Effector memory CD4-positive, alpha-beta T cell (primary cell): ENCODE results near the gene TOMM40.
"Not testable (repeated sequence)": the region's sequence is repeated elsewhere in the genome, so short reads cannot be mapped to it uniquely, and the experiment has no call there.

Source experiments
- DNase-seq, 3 donors: peaks; one replicate each; pipeline ENCODE4 v3.0.0-alpha.2; 2020
- H3K27ac ChIP-seq: 2 replicates; pipeline ENCODE4 v1.7.0; 2013; ENCODE audit warnings: mild to moderate bottlenecking, low read length, moderate library complexity; ENCODE audit not compliant: insufficient read depth, poor library complexity, severe bottlenecking
- H3K27me3 ChIP-seq: replicated peaks from 2 replicates; pipeline ENCODE4 v1.7.0; 2013; ENCODE audit warnings: mild to moderate bottlenecking, low read length; ENCODE audit not compliant: insufficient read depth, control insufficient read depth, poor library complexity, severe bottlenecking
- H3K36me3 ChIP-seq: 2 replicates; pipeline ENCODE4 v1.7.0; 2013; ENCODE audit warnings: mild to moderate bottlenecking, low read length, moderate library complexity; ENCODE audit not compliant: control insufficient read depth, insufficient read depth
- H3K4me1 ChIP-seq: 2 replicates; pipeline ENCODE4 v1.7.0; 2013; ENCODE audit warnings: low read length, mild to moderate bottlenecking; ENCODE audit not compliant: control insufficient read depth, insufficient read depth, poor library complexity, severe bottlenecking
- H3K4me3 ChIP-seq: 2 replicates; pipeline ENCODE4 v1.7.0; 2013; ENCODE audit warnings: low read length, low read depth, mild to moderate bottlenecking; ENCODE audit not compliant: insufficient read depth, poor library complexity, severe bottlenecking
- H3K9me3 ChIP-seq: 2 replicates; pipeline ENCODE4 v1.7.0; 2013; ENCODE audit warnings: mild to moderate bottlenecking, low read length, moderate library complexity; ENCODE audit not compliant: control insufficient read depth

Gene TOMM40

DNA sequence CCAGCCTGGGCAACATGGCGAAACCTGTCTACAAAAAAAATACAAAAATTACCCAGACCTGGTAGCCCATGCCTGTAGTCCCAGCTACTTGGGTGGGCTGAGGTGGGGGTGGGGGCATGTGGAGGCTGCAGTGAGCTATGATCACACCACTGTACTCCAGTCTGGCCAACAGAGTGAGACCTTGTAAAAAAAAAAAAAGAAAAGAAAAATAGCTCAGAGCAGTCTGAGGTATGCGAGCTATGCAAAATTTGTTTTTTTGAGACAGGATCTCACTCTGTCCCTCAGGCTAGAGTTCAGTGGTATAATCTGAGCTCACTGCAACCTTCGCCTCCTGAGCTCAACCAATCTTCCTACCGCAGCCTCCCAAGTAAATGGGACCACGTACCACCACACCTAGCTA is 7.1 kb upstream of the TOMM40 start:
- H3K27ac ChIP-seq, result no peak overlapping the region
- H3K36me3 ChIP-seq, result no peaks in the 10 kb centered on the region
- DNase-seq, result no peak

DNA sequence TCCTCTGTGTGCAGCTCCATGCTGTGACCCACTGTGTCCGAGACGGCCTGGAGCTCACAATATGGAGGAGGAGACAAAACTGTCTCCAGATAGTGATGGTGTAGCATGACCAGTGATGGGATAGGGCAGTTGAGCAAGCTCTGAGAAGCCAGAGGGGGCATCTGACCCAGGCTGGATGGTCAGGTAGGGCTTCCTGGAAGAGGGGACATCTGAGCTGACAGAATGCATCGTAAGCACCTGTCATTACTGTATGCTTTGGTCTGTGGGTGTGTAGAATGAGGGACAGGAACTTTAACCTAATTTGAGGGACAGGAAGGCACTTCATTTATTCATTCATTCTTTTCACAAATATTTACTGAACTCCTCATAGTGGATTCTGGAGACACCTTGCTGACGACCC is 6.5 kb upstream of the TOMM40 start:
- DNase-seq, result no peak
- H3K36me3 ChIP-seq, result no peaks in the 10 kb centered on the region
- no peaks in the 10 kb centered on the region for H3K27me3 ChIP-seq
- no peak overlapping the region for H3K4me3 ChIP-seq
- peaks cover under 1% of the 10 kb centered on the region for H3K4me1 ChIP-seq
- H3K27ac ChIP-seq, result no peak overlapping the region
- no peaks in the 10 kb centered on the region for H3K9me3 ChIP-seq

More for the DNA sequence above, 7.1 kb upstream of the TOMM40 start:
- Histone ChIP-seq H3K9me3 (no peaks in the 10 kb centered on the region), H3K27me3 (no peaks in the 10 kb centered on the region), H3K4me1 (no peaks in the 10 kb centered on the region), H3K4me3 (no peak overlapping the region)

- Histone ChIP-seq H3K27ac (no peak overlapping the region), H3K4me1 (peaks cover 7% of the 10 kb centered on the region), H3K36me3 (no peaks in the 10 kb centered on the region), H3K27me3 (no peaks in the 10 kb centered on the region), H3K4me3 (no peak overlapping the region), H3K9me3 (no peaks in the 10 kb centered on the region)
- DNase-seq, result no peak
Measured at GRCh38 chr19:44886141-44886540, 4.9 kb upstream of the TOMM40 start.

DNA sequence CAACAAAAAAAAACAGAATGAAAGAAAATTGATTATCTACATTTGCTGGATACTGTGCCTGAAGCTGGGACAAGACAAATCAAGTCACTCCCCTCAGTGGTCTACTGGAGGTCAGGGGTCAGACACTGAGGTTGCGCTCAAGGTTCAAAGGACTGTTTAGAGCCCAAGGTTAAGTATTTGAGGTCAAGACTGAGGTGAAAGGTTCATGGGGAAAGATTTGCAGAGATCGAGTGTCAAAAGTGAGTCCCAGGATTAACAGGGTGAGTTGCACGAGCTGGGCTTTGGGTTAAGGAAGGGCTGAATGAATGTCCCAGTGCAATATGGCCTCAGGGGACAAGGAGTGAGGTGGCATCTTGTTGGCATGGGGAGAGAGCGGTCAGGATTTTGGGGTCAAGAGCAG is 3.4 kb upstream of the TOMM40 start:
- Histone ChIP-seq H3K9me3 (no peaks in the 10 kb centered on the region), H3K4me3 (no peak overlapping the region), H3K36me3 (no peaks in the 10 kb centered on the region), H3K27me3 (no peaks in the 10 kb centered on the region), H3K4me1 (peaks cover 15% of the 10 kb centered on the region), H3K27ac (no peak overlapping the region)
- no peak for DNase-seq

DNA sequence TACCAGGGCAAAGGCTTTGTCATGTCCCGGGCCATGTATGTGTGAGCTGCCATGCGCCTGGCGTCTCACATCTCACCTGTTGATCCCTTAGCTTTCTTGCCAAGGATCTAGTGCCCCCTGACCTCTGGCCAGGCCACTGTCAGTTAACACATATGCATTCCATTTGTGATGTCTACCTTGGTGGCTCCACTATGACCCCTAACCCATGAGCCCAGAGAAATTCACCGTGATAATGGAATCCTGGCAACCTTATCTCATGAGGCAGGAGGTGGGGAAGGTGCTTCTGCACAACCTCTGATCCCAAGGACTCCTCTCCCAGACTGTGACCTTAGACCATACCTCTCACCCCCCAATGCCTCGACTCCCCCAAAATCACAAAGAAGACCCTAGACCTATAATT is 2.7 kb upstream of the TOMM40 start:
- H3K9me3 ChIP-seq, H3K27me3 ChIP-seq, DNase-seq, H3K36me3 ChIP-seq, H3K27ac ChIP-seq, H3K4me3 ChIP-seq: not testable (repeated sequence)
- H3K4me1 ChIP-seq, result peaks cover 15% of the 10 kb centered on the region

GRCh38 chr19:44889830-44890365 is 1.2 kb upstream of the TOMM40 start:
- peaks cover 18% of the 10 kb centered on the region for H3K36me3 ChIP-seq
- no peaks in the 10 kb centered on the region for H3K27me3 ChIP-seq
- DNase-seq, result no peak
- peaks cover 15% of the 10 kb centered on the region for H3K4me1 ChIP-seq
- no peaks in the 10 kb centered on the region for H3K9me3 ChIP-seq
- peak overlapping the region; percentile 54 for H3K4me3 ChIP-seq
- H3K27ac ChIP-seq, result peak overlapping the region; percentile 88

DNA sequence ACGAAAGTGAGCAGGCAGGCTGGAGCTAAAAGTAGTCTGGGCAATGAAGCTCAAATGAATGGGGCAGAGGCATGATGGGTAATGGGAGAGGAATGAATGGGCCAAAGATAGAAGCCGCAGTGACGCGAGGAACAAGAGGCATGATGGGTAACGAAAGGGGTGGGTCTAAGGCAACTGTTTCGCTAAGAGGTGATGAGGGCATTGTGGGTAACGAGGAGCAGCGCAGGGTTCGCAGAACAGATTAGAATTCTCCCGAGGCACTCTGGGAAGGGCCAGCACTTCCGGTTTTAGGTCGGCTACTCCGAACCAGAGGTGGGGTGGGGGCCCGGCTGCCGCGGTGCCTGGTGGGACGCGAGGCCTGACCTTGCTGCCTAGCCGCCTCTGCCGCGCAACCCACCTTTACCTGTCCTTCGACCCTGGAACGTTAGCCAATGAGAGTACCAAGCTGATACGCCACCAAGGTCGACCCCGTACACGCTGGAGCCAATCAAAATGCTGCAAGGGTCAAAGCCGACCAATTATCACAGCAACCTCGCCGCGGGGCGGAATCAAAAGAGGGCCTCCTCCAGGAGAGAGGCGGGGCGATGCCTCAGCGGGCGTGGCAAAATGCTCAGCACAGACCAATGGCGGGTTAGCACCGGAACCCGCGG is 563 bp upstream of the TOMM40 start:
- Histone ChIP-seq H3K27me3 (no peaks in the 10 kb centered on the region), H3K9me3 (no peaks in the 10 kb centered on the region), H3K4me3 (peak overlapping the region; percentile 54), H3K4me1 (peaks cover 15% of the 10 kb centered on the region), H3K36me3 (peaks cover 24% of the 10 kb centered on the region), H3K27ac (peak overlapping the region; percentile 88)
- peak; percentile 100 for DNase-seq

DNA sequence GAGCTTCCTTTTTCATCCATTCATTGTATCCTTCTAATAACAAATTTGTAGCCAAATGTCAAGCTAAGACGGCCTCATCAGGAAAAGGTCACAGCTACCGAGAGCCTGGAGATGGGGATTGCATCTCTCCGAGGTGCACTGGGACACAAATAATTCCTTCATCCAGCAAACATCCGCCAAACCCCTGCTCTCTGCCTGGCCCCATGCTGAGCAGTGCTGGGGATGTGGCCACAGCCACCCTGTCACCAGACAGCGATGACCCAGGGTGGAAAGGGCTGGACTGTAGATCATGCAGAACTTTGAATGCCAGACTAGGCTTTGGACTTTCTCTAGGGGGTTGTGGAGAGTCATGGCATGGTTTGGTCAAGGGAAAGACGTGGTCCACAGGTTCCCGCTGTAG is 1.9 kb downstream of the TOMM40 start:
- Histone ChIP-seq H3K36me3 (peaks cover 47% of the 10 kb centered on the region), H3K27ac (no peak overlapping the region), H3K9me3 (no peaks in the 10 kb centered on the region), H3K4me3 (no peak overlapping the region), H3K4me1 (peaks cover 15% of the 10 kb centered on the region), H3K27me3 (no peaks in the 10 kb centered on the region)
- no peak for DNase-seq

- Histone ChIP-seq H3K27ac (no peak overlapping the region), H3K9me3 (no peaks in the 10 kb centered on the region), H3K4me1 (peaks cover 15% of the 10 kb centered on the region), H3K27me3 (no peaks in the 10 kb centered on the region), H3K4me3 (no peak overlapping the region), H3K36me3 (peaks cover 52% of the 10 kb centered on the region)
- DNase-seq, result no peak
Measured at GRCh38 chr19:44893332-44894051, 2.4 kb downstream of the TOMM40 start.

DNA sequence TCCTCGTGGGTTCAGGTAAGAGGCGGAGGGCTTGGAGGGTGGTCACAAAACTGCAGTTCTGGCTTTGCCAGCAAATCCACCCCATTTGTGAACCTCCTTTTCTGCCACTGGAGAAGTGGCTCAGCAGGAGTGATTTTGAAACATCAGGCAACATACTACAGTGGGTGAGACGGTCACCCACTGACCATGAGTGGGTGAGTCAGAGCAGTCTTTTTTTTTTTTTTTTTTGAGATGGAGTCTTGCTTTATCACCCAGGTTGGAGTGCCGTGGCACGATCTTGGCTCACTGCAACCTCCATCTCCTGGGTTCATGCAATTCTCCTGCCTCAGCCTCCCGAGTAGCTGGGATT is 3.0 kb downstream of the TOMM40 start:
- Histone ChIP-seq H3K4me3 (no peak overlapping the region), H3K27me3 (no peaks in the 10 kb centered on the region), H3K27ac (no peak overlapping the region), H3K36me3 (peaks cover 53% of the 10 kb centered on the region), H3K4me1 (peaks cover 15% of the 10 kb centered on the region), H3K9me3 (no peaks in the 10 kb centered on the region)
- no peak for DNase-seq
